SK-N-MC (cell line): Measurements from ENCODE around the gene ZNF585A.
"Not testable (repeated sequence)": the region's sequence is repeated elsewhere in the genome, so short reads cannot be mapped to it uniquely, and the experiment has no call there.

Source experiments
- DNase-seq: peaks from one replicate; pipeline ENCODE4 v3.0.0-alpha.2; 2011; ENCODE audit warnings: low read depth, low spot score
- H3K27ac ChIP-seq: fragments of 200-600 bp; sonication (generic); 2 replicates; pipeline ENCODE4 v1.5.1; 2016; ENCODE audit warnings: mixed run types
- H3K36me3 ChIP-seq: fragments of 200-600 bp; sonication (generic); 2 replicates; pipeline ENCODE4 v1.6.1; 2017; ENCODE audit warnings: antibody characterized with exemption, low read length, mixed read lengths; ENCODE audit not compliant: insufficient read depth
- H3K4me3 ChIP-seq: fragments of 200-600 bp; sonication (generic); 2 replicates; pipeline ENCODE4 v1.5.1; 2016
- H3K9ac ChIP-seq: fragments of 200-600 bp; sonication (generic); 2 replicates; pipeline ENCODE4 v1.8.0; 2017; ENCODE audit warnings: mixed run types, mixed read lengths; ENCODE audit not compliant: insufficient read length
- H3K9me3 ChIP-seq: fragments of 200-600 bp; sonication (generic); 2 replicates; pipeline ENCODE4 v1.6.1; 2017; ENCODE audit warnings: low read depth, mild to moderate bottlenecking, antibody characterized with exemption, low read length, moderate library complexity, mixed read lengths
- EZH2 ChIP-seq: fragments of 200-600 bp; sonication (generic); IDR thresholded peaks from one replicate; pipeline ENCODE4 v1.6.1; 2017; ENCODE audit warnings: antibody characterized with exemption
- FOXP2 ChIP-seq: optimal IDR thresholded peaks from 2 replicates; pipeline ENCODE3; 2011; ENCODE audit warnings: mild to moderate bottlenecking, moderate library complexity; ENCODE audit not compliant: insufficient read depth; ENCODE audit errors: extremely low read length, control extremely low read depth
- POLR2AphosphoS5 ChIP-seq: IDR thresholded peaks from 2 replicates; pipeline ENCODE4 v1.6.1; 2012; ENCODE audit warnings: mild to moderate bottlenecking, low read depth, low read length, borderline replicate concordance

The ZNF585A gene

DNA sequence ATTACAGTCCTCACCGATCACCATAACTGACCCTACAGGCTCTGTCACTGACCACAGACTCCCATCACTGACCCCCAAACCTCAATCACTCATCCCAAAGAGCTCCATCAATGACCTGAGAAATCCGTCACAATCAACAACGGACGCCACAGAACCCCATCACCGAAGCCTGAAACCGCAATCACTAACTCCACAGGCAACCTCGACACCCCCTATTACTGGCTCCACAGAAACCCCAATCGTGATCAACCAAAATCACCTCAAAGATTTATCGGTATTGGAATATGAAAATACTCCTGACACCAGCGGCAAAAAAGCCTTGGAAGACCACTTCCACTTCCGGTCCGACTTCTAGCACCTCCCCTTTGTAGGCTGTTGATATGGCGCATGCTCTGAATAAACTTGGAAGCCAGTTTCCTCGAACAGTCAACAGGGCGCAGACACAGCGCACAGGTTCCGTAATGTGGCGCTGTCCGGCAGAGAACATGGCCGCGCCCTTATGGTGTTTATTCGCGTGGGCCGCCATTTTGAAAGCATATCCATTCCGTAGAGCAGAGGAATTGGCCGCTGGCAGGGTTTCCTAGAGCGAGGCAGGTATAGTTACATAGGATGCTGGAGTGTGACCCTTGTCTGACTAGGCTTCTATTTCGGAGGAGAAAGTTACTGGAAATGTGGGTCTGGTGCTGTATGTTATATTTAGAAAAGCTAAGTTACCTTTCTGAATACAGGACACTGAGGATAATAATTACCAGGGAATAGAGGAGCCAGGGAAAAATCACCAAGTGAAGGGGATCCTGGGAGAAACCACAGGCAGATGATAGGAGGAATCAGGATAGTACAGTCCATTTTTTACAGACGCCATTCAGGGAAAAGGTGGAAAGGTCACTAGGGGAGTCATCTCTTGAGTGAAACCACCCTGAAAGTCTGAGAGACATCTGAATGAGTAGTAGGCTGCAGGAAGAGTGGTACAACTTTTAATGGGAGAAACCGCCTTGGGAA, at the start of gene ZNF585A:
Gene ZNF585A, minus strand, starts transcription at position 328 of the 999 bp plus-strand sequence. CDS start 2,785 bp downstream, outside the sequence.
- Histone ChIP-seq H3K9ac (peak within 1 kb of the TSS; percentile 67), H3K36me3 (peaks cover 17% of the 10 kb centered on the region), H3K27ac (no peak within 1 kb of the TSS), H3K4me3 (peak within 1 kb of the TSS; percentile 82), H3K9me3 (peaks cover 4% of the 10 kb centered on the region; the same call in 1 of the 2 replicates)
- TF ChIP-seq EZH2 (no peak), POLR2AphosphoS5 (peak; percentile 69; the same call in 1 of the 2 replicates)
- peak; percentile 81 for DNase-seq

DNA sequence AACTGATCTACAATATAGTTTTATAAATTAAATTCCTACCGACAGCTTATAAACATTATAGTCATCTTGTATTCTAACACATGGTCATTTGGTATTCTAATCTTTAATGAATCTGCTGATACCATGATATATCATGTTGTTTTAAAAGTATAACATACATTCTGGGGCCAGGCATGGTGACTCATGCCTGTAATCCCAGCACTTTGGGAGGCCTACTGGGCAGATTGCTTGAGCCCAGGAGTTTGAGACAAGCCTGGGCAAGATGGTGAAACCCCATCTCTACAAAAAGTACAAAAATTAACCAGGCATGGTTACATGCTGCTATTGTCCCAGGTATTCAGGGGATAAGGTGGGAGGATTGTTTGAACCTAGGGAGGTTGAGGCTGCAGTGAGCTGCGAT, 48.6 kb upstream of the ZNF585A start:
- DNase-seq: no peak
- TF ChIP-seq POLR2AphosphoS5 (no peak), EZH2 (no peak), FOXP2 (no peak)

DNA sequence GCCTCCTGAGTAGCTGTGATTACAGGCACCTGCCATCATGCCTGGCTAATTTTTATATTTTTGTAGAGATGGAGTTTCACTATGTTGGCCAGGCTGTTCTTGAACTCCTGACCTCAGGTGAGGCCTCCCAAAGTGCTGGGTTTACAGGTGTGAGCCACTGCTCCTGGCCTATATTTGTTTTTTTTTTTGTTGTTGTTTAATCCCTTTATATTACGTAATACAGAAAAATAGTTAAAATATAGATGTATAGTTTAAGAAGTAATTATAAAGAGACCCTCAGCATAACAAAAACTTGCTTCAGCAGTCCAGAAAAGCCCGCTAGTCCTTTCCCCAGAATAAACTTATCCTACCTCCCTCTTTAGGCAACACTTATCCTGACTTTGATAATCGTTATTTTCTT, 47.9 kb upstream of the ZNF585A start:
- DNase-seq: no peak
- Histone ChIP-seq H3K9me3 (peaks cover 16% of the 10 kb centered on the region; the same call in 1 of the 2 replicates), H3K27ac (no peak overlapping the region), H3K9ac (no peak overlapping the region), H3K4me3 (no peak overlapping the region), H3K36me3 (peaks cover 42% of the 10 kb centered on the region)
- TF ChIP-seq EZH2 (no peak), POLR2AphosphoS5 (no peak), FOXP2 (no peak)

More for the DNA sequence above, 48.6 kb upstream of the ZNF585A start:
- peaks cover 18% of the 10 kb centered on the region; the same call in 1 of the 2 replicates for H3K9me3 ChIP-seq
- H3K36me3 ChIP-seq: peaks cover 49% of the 10 kb centered on the region
- no peak overlapping the region for H3K27ac ChIP-seq
- H3K9ac ChIP-seq: no peak overlapping the region
- H3K4me3 ChIP-seq: no peak overlapping the region

DNA sequence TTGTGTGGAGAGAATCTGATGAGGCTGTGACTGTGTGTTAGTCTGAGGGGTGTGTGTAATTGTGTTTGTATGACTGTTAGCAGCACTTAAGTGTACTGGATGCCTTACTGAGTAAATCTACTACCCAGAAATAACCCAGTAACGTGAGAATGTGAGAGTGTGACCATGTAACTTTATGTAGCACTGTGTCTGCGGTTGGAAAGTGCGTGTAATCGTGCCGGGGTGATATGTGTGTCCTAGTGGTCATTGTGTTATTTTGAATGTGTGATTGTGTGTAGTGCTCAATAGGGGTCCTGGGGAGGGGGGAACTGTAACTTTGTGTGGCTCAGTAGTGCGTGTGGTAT, 46.1 kb upstream of the ZNF585A start:
- peak overlapping the region; percentile 92 for H3K27ac ChIP-seq
- H3K36me3 ChIP-seq: peaks cover 32% of the 10 kb centered on the region
- peaks cover 14% of the 10 kb centered on the region; the same call in 1 of the 2 replicates for H3K9me3 ChIP-seq
- DNase-seq: no peak
- peak overlapping the region; percentile 100 for H3K4me3 ChIP-seq
- TF ChIP-seq FOXP2: no peak
- no peak for TF ChIP-seq EZH2
- TF ChIP-seq POLR2AphosphoS5: no peak
- H3K9ac ChIP-seq: peak overlapping the region; percentile 98

DNA sequence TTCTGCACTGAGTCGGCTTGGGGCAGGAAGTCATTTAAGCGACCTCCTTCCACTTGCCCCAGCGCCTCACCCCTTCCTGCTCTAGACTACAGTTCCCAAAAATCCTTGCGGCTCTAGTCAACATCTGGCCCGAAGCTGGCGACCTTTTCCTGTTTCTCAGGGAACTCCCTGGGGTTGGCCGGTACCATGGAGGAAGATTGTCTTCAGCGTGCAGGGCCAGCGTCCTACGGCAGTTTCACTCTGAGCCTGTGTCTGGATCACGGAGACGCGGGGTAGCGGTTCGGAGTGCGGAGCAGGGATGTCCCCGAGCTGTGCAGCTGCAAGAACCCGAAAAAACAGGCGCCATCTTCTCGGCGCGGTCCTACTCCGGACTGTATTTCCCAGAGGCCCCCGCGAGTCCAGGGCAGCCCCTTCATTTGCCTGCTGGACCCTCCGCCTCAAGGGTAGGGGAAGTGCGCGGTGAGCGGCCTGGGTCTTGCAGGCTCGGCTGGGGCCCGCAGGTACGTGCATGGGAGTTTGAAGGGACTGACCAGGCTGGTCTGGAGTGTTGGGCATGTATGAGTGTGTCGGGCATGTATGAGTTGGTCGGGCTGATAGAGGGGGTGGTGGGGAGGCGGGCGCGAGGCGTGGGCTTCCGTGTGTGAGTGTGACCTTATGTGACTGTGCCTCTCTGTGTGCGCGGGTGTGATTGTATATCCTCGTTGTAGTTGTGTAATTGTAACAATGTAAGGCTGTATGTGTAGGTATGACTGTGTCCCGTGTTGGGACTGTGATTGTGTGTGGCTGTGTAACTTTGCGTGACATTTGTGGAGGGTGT, 45.5 kb upstream of the ZNF585A start, which contains the start of gene ZNF383:
Gene ZNF383, plus strand, starts transcription at position 440 of the 817 bp plus-strand sequence. CDS start 12,240 bp downstream, outside the sequence.
- H3K36me3 ChIP-seq: peaks cover 28% of the 10 kb centered on the region
- peak within 1 kb of the TSS; percentile 98 for H3K9ac ChIP-seq
- TF ChIP-seq FOXP2 (no peak), POLR2AphosphoS5 (no peak; the same call in none of the 2 replicates), EZH2 (no peak)
- H3K4me3 ChIP-seq: peak within 1 kb of the TSS; percentile 100
- H3K9me3 ChIP-seq: peaks cover 14% of the 10 kb centered on the region; the same call in 1 of the 2 replicates
- DNase-seq: peak; percentile 85
- peak within 1 kb of the TSS; percentile 92 for H3K27ac ChIP-seq

DNA sequence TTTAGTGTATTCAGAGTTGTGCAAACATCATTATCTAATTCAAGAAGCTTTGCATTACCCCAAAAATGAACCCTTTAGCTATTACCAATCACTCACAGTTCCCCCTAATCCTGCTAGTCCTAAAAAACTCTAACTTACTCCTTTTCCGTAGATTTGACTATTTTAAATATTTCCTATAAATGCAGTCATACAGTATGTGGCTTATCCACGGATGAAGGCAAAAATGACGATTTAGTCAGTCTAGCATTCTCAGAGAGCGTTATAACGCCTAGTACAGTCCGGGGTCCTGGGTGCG, 44.9 kb upstream of the ZNF585A start:
- peaks cover 23% of the 10 kb centered on the region for H3K36me3 ChIP-seq
- peak overlapping the region; percentile 92 for H3K27ac ChIP-seq
- peak overlapping the region; percentile 98 for H3K9ac ChIP-seq
- TF ChIP-seq EZH2 (no peak), POLR2AphosphoS5 (peak; percentile 52)
- peak overlapping the region; percentile 100 for H3K4me3 ChIP-seq
- no peak for DNase-seq
- peaks cover 14% of the 10 kb centered on the region; the same call in 1 of the 2 replicates for H3K9me3 ChIP-seq

DNA sequence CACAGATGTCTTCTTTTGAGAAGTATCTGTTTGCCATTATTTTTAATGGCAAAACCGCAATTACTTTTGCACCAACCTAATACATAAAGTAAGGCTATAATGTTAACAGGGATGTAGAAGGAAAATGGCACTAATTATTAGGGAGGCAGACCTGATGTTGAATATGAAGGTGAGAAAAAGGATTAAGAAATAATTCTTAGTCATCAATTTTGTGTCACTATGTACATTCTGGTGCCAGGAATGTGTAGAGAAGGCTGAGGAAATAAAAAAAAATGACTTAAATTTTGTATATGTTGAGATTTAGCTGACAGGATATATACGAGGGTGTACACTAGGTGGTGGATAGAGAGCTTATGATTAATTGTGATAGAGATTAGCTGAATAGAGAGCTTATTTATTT, 25.3 kb upstream of the ZNF585A start:
- no peak for DNase-seq
- no peak overlapping the region for H3K9ac ChIP-seq
- no peak overlapping the region for H3K4me3 ChIP-seq
- no peaks in the 10 kb centered on the region for H3K36me3 ChIP-seq
- TF ChIP-seq POLR2AphosphoS5 (no peak), EZH2 (no peak), FOXP2 (no peak)
- H3K27ac ChIP-seq: no peak overlapping the region
- H3K9me3 ChIP-seq: 0 out of 2 replicates have a peak, but pooled peaks cover 4% of the 10 kb centered on the region

DNA sequence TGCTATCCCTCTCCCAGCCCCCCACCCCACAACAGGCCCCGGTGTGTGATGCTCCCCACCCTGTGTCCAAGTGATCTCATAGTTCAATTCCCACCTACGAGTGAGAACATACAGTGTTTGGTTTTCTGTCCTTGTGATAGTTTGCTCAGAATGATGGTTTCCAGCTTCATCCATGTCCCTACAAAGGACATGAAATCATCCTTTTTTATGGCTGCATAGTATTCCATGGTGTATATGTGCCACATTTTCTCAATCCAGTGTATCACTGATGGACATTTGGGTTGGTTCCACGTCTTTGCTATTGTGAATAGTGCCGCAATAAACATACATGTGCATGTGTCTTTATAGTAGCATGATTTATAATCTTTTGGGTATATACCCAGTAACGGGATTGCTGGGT, 24.6 kb upstream of the ZNF585A start:
- not testable (repeated sequence) for H3K27ac ChIP-seq, H3K4me3 ChIP-seq

DNA sequence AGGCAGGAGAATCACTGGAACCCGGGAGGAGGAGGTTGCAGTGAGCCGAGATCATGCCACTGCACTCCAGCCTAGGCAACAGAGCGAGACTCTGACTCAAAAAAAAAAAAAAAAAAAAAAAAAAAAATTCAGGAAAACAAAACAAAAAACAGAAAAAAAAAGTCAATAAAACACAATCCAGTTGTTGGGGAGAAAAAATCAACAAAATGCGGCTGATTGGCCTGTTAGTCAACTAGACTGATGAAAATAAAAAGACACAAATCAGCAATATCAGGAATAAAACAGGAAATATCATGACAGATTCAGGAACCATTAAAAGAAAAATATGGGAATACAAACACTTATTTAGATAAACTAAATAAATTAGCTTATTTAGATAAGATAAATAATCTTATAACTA, 22.8 kb upstream of the ZNF585A start:
- H3K4me3 ChIP-seq, H3K27ac ChIP-seq, H3K9me3 ChIP-seq, H3K9ac ChIP-seq, DNase-seq, H3K36me3 ChIP-seq: not testable (repeated sequence)

More for the DNA sequence above, 24.6 kb upstream of the ZNF585A start:
- not testable (repeated sequence) for DNase-seq, H3K9ac ChIP-seq, H3K9me3 ChIP-seq, H3K36me3 ChIP-seq

DNA sequence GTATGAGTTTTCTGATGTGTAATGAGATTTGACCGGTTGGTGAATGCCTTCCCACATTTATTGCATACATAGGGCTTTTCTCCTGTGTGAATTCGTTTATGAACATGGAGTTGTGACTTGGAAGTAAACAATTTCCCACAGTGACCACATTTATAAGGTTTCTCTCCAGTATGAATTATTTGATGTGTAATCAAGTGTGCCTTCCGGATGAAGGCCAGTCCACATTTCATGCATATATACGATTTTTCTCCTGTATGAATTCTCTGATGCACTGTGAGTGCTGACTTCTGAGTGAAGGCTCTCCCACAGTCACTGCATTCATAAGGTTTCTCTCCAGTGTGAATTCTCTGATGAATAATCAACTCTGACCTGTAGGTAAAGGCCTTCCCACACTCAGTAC, 13.6 kb upstream of the ZNF585A start:
- not testable (repeated sequence) for H3K27ac ChIP-seq, H3K4me3 ChIP-seq, DNase-seq, H3K9ac ChIP-seq, H3K9me3 ChIP-seq, H3K36me3 ChIP-seq
